Measurements from ENCODE around the gene LIX1L.

GRCh38 chr1:146001709-146002108 lies 43.9 kb upstream of the LIX1L start:
- no peak for TF ChIP-seq CTCF (CRISPR knock-in tag; IDR thresholded peaks at IDR 0.05)
- TF ChIP-seq ZNF275 (CRISPR knock-in tag; IDR thresholded peaks at IDR 0.05; ENCODE audit: borderline replicate concordance), result no peak
- TF ChIP-seq, protein P1, sequence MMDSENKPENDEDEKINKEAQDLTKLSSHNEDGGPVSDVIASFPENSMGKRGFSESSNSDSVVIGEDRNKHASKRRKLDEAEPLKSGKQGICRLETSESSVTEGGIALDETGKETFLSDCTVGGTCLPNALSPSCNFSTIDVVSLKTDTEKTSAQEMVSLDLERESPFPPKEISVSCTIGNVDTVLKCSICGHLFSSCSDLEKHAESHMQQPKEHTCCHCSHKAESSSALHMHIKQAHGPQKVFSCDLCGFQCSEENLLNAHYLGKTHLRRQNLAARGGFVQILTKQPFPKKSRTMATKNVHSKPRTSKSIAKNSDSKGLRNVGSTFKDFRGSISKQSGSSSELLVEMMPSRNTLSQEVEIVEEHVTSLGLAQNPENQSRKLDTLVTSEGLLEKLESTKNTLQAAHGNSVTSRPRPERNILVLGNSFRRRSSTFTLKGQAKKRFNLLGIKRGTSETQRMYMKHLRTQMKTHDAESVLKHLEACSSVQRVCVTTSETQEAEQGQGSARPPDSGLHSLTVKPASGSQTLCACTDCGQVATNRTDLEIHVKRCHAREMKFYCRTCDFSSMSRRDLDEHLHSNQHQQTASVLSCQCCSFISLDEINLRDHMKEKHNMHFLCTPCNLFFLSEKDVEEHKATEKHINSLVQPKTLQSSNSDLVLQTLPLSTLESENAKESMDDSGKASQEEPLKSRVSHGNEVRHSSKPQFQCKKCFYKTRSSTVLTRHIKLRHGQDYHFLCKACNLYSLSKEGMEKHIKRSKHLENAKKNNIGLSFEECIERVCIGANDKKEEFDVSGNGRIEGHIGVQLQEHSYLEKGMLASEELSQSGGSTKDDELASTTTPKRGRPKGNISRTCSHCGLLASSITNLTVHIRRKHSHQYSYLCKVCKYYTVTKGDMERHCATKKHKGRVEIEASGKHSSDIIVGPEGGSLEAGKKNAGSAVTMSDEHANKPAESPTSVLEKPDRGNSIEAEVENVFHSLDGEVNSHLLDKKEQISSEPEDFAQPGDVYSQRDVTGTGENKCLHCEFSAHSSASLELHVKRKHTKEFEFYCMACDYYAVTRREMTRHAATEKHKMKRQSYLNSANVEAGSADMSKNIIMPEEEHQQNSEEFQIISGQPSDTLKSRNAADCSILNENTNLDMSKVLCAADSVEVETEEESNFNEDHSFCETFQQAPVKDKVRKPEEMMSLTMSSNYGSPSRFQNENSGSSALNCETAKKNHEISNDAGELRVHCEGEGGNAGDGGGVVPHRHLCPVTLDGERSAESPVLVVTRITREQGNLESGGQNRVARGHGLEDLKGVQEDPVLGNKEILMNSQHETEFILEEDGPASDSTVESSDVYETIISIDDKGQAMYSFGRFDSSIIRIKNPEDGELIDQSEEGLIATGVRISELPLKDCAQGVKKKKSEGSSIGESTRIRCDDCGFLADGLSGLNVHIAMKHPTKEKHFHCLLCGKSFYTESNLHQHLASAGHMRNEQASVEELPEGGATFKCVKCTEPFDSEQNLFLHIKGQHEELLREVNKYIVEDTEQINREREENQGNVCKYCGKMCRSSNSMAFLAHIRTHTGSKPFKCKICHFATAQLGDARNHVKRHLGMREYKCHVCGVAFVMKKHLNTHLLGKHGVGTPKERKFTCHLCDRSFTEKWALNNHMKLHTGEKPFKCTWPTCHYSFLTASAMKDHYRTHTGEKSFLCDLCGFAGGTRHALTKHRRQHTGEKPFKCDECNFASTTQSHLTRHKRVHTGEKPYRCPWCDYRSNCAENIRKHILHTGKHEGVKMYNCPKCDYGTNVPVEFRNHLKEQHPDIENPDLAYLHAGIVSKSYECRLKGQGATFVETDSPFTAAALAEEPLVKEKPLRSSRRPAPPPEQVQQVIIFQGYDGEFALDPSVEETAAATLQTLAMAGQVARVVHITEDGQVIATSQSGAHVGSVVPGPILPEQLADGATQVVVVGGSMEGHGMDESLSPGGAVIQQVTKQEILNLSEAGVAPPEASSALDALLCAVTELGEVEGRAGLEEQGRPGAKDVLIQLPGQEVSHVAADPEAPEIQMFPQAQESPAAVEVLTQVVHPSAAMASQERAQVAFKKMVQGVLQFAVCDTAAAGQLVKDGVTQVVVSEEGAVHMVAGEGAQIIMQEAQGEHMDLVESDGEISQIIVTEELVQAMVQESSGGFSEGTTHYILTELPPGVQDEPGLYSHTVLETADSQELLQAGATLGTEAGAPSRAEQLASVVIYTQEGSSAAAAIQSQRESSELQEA (CRISPR knock-in tag; IDR thresholded peaks at IDR 0.05; ENCODE audit: not compliant biosample characterization), result no peak

Measured in HepG2 (cell line).